K562 (cell line): ENCODE measurements around the gene PAH. TPM values are rescaled to one million over a fixed set of nuclear protein-coding genes. Genes with fewer than 3 reads are reported as not detected.

ENCODE experiments used
- HDAC2 ChIP-seq: fragments of 450-650 bp; IDR thresholded peaks from 2 replicates; pipeline ENCODE4 v1.6.1; 2016; ENCODE audit warnings: mild to moderate bottlenecking
- MGA ChIP-seq: fragments of 450-650 bp; IDR thresholded peaks from 2 replicates; pipeline ENCODE4 v1.6.1; 2016; ENCODE audit warnings: mild to moderate bottlenecking, moderate library complexity
- PTRF ChIP-seq: fragments of 450-650 bp; IDR thresholded peaks from 2 replicates; pipeline ENCODE4 v1.6.1; 2016; ENCODE audit warnings: mild to moderate bottlenecking, missing genetic modification characterization, missing compliant biosample characterization
- SRSF3 ChIP-seq: fragments of 200-400 bp; formaldehyde crosslinking; IDR thresholded peaks from 2 replicates; pipeline ENCODE4 v1.6.1; 2016; ENCODE audit warnings: mild to moderate bottlenecking, low read length, moderate library complexity; ENCODE audit not compliant: insufficient read depth
- TEAD2 ChIP-seq: fragments of 450-650 bp; IDR thresholded peaks from 2 replicates; pipeline ENCODE4 v1.6.1; 2016; ENCODE audit warnings: missing genetic modification characterization, control low read depth, missing compliant biosample characterization
- ZBTB1 ChIP-seq: sonication (generic); formaldehyde crosslinking; IDR thresholded peaks from 2 replicates; pipeline ENCODE4 v1.8.1; 2023; ENCODE audit warnings: missing genetic modification reagents, low read depth, mild to moderate bottlenecking, borderline replicate concordance
- polyA plus RNA-seq, 8 experiments: library from polyadenylated mRNA; depleted of rRNA in 4 of 8; stranded (reverse) in 5 of 8; unstranded in 3 of 8; fragments of >200 nt; fragmentation: Nextera tagmentation in 2 of 8; fragmentation: Illumina TruSeq in 1 of 8; extraction: Ambion mirVana in 2 of 8; extraction: Trizol in 1 of 8; gene quantifications; 2 replicates each; pipeline versions ENCODE4 v1.2.1 to v1.2.3, GENCODE V29; 2011 to 2014; ENCODE audit warnings: inconsistent platforms in 1 of 8, missing spikeins in 1 of 8
- total RNA-seq, 7 experiments: library from RNA; depleted of rRNA in 6 of 7; stranded (reverse); fragments of >200 nt in 6 of 7; fragmentation: Illumina TruSeq in 2 of 7; extraction: Trizol in 2 of 7; gene quantifications; 2 replicates each; pipeline versions ENCODE4 v1.2.1 to v1.2.3, GENCODE V29; 2011 to 2021; ENCODE audit warnings: low replicate concordance in 1 of 7

PAH gene
- total and polyA plus RNA-seq, 9 of the 15 experiments (the other 6 are each of a cell fraction or from before 2014, with no cell fraction given), result 0.13 to 0.75 (median 0.69) TPM; not detected in 6

DNA sequence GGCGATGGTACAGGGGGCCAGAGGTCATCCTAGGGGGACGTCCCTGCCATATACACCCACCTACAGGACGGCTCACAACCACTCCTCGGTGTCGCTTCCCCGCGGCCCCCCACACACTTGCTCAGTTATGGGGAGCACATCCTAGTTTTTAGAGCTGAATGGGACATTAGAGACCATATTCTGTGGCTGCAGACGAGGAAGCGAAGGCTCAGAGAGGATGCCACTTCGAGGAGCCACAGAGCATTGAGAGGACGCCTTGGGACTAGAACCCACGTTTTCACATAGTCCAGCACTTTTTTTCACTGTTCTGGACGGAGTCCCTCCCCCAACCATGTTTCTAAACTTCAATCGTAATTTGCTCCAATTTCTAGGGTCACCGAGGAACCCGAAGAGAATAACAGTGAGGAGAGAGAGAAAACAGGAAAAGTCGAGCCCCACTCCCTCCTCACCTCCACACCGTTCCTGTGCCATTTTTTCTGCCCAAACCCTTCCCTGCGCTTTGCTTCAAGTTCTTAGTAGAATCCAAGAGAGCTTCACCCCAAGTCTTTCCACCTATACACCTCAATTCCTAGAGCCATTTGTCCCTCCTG, 39.8 kb upstream of the PAH start (continued):
- no peak for TF ChIP-seq MGA
- TF ChIP-seq SRSF3, result no peak
- TF ChIP-seq TEAD2 (tag), result no peak
- TF ChIP-seq ZBTB1, result no peak
- TF ChIP-seq HDAC2, result no peak
- no peak for TF ChIP-seq PTRF (tag)
